GM12878 (cell line): Measurements from ENCODE around the gene ATG14. TPM values are rescaled to one million over a fixed set of nuclear protein-coding genes. Genes with fewer than 3 reads are reported as not detected.
A peak's percentile ranks its signal among the peaks of the same experiment; 100 is the strongest.

Experiments used
- BHLHE40 ChIP-seq, 2 experiments: fragments of 450-650 bp in 1 of 2; IDR thresholded peaks; 2 replicates each; pipeline ENCODE4 v1.6.1; 2011 to 2017; ENCODE audit warnings: low read depth in 2 of 2, borderline replicate concordance in 1 of 2, improper control_type of control experiment in 1 of 2, low read length in 1 of 2, mild to moderate bottlenecking in 1 of 2
- CHD1 ChIP-seq: IDR thresholded peaks from 2 replicates; pipeline ENCODE4 v1.6.1; 2012; ENCODE audit warnings: low read depth, low read length, improper control_type of control experiment
- CREB1 ChIP-seq: IDR thresholded peaks from 2 replicates; pipeline ENCODE4 v1.6.1; 2012; ENCODE audit warnings: low read depth, mild to moderate bottlenecking, inconsistent platforms
- EED ChIP-seq: sonication (generic); IDR thresholded peaks from 2 replicates; pipeline ENCODE4 v1.6.1; 2016; ENCODE audit warnings: antibody characterized with exemption, low read depth
- IRF4 ChIP-seq: IDR thresholded peaks from 2 replicates; pipeline ENCODE4 v1.6.1; 2011; ENCODE audit warnings: low read depth, low read length
- MTA3 ChIP-seq: IDR thresholded peaks from 2 replicates; pipeline ENCODE4 v1.6.1; 2012; ENCODE audit warnings: low read length, inconsistent platforms, borderline replicate concordance
- NFIC ChIP-seq: IDR thresholded peaks from 2 replicates; pipeline ENCODE4 v1.6.1; 2012; ENCODE audit warnings: low read depth, mild to moderate bottlenecking, inconsistent platforms, low read length, moderate library complexity
- NR2C1 ChIP-seq: fragments of 450-650 bp; IDR thresholded peaks from 2 replicates; pipeline ENCODE4 v1.6.1; 2017; ENCODE audit warnings: antibody characterized with exemption, mild to moderate bottlenecking, moderate library complexity
- PML ChIP-seq: IDR thresholded peaks from 2 replicates; pipeline ENCODE4 v1.6.1; 2012; ENCODE audit warnings: low read length, inconsistent platforms
- POU2F2 ChIP-seq: IDR thresholded peaks from 3 replicates; pipeline ENCODE4 v1.6.1; 2011; ENCODE audit warnings: low read depth, mild to moderate bottlenecking, low read length, borderline replicate concordance
- RAD21 ChIP-seq: IDR thresholded peaks from 2 replicates; pipeline ENCODE4 v1.6.1; 2011; ENCODE audit warnings: mild to moderate bottlenecking, low read depth, low read length, moderate library complexity; ENCODE audit not compliant: insufficient read depth
- RB1 ChIP-seq: fragments of 450-650 bp; formaldehyde crosslinking; IDR thresholded peaks from 2 replicates; pipeline ENCODE4 v1.6.1; 2017; ENCODE audit warnings: mild to moderate bottlenecking, borderline replicate concordance
- RELA ChIP-seq: fragments of 450-650 bp; IDR thresholded peaks from 2 replicates; pipeline ENCODE4 v1.8.0; 2014; ENCODE audit warnings: borderline replicate concordance; ENCODE audit not compliant: partially characterized antibody
- RUNX3 ChIP-seq: IDR thresholded peaks from 2 replicates; pipeline ENCODE4 v1.6.1; 2012; ENCODE audit warnings: low read length, inconsistent platforms
- SIN3A ChIP-seq: IDR thresholded peaks from 2 replicates; pipeline ENCODE4 v1.6.1; 2012; ENCODE audit warnings: low read depth, low read length, improper control_type of control experiment
- SREBF2 ChIP-seq: IDR thresholded peaks from 2 replicates; pipeline ENCODE4 v1.6.1; 2012; ENCODE audit warnings: mild to moderate bottlenecking, low read length
- SRF ChIP-seq, 2 experiments: IDR thresholded peaks; 2 replicates each; pipeline ENCODE4 v1.6.1; 2011; ENCODE audit warnings: low read depth in 2 of 2, low read length in 2 of 2, mild to moderate bottlenecking in 1 of 2, moderate library complexity in 1 of 2
- TBL1XR1 ChIP-seq: IDR thresholded peaks from 2 replicates; pipeline ENCODE4 v1.6.1; 2012; ENCODE audit warnings: low read depth, low read length, improper control_type of control experiment
- TCF12 ChIP-seq: IDR thresholded peaks from 2 replicates; pipeline ENCODE4 v1.6.1; 2011; ENCODE audit warnings: low read depth, mild to moderate bottlenecking, low read length
- YBX1 ChIP-seq: fragments of 450-650 bp; IDR thresholded peaks from 2 replicates; pipeline ENCODE4 v1.6.1; 2016; ENCODE audit warnings: antibody characterized with exemption
- ZBED1 ChIP-seq: IDR thresholded peaks from 2 replicates; pipeline ENCODE4 v1.6.1; 2016; ENCODE audit warnings: borderline replicate concordance
- polyA plus RNA-seq, 11 experiments: library from polyadenylated mRNA; depleted of rRNA in 4 of 11; unstranded in 6 of 11; stranded (reverse) in 5 of 11; fragments of >200 nt; fragmentation: Nextera tagmentation in 4 of 11; fragmentation: Illumina TruSeq in 1 of 11; extraction: Ambion mirVana in 4 of 11; extraction: Trizol in 1 of 11; gene quantifications; 1 replicate in 1 of 11; 2 replicates in 10 of 11; pipeline versions ENCODE4 v1.2.1 to v1.2.3, GENCODE V29; 2011 to 2016; ENCODE audit warnings: inconsistent platforms in 2 of 11, missing spikeins in 2 of 11, low read depth in 1 of 11
- total RNA-seq, 4 experiments: library from RNA; depleted of rRNA in 3 of 4; stranded (reverse); fragments of >200 nt in 3 of 4; fragmentation: Illumina TruSeq in 1 of 4; extraction: Trizol in 1 of 4; gene quantifications; 2 replicates each; pipeline versions ENCODE4 v1.2.1 to v1.2.3, GENCODE V29; 2013 to 2021
- TF ChIP-seq, protein P1 (sequence below): IDR thresholded peaks from 2 replicates; pipeline ENCODE4 v1.6.1; 2011; ENCODE audit warnings: low read depth, low read length, improper control_type of control experiment, borderline replicate concordance
- TF ChIP-seq, protein P2 (sequence below): IDR thresholded peaks from 2 replicates; pipeline ENCODE4 v1.6.1; 2012; ENCODE audit warnings: low read depth, low read length, improper control_type of control experiment
- TF ChIP-seq, protein P3 (sequence below): fragments of 150-350 bp; IDR thresholded peaks from 2 replicates; pipeline ENCODE4 v1.6.1; 2014; ENCODE audit warnings: mild to moderate bottlenecking, low read depth, low read length

The ATG14 gene
- total and polyA plus RNA-seq, 10 of the 15 experiments (the other 5 are each of a cell fraction or from before 2014, with no cell fraction given) = 1.1 to 6.4 (median 5.0) TPM

DNA sequence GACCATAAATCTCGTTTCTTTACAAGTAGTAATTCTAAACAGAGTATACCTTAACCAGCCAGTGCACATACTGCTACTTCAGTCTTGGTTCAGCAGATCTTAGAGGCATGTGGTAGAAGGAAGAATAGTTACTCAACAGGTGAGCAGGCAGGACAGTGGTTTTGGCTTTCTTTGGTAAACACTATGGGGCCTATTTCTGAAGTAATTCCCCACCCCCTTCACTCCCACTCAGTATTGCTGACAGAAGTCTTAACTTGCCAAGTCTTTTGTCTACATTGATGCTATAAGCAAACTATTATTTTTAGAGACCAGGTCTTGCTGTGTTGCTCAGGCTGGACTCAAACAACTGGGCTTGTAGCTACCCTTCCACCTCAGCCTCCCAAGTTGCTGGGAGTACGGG, 71.9 kb downstream of the ATG14 start (continued):
- TF ChIP-seq, protein P1, sequence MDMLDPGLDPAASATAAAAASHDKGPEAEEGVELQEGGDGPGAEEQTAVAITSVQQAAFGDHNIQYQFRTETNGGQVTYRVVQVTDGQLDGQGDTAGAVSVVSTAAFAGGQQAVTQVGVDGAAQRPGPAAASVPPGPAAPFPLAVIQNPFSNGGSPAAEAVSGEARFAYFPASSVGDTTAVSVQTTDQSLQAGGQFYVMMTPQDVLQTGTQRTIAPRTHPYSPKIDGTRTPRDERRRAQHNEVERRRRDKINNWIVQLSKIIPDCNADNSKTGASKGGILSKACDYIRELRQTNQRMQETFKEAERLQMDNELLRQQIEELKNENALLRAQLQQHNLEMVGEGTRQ = no peak
- TF ChIP-seq RAD21 (no peak), ZBED1 (no peak), PML (peak; percentile 22; the same call in 1 of the 2 replicates), TCF12 (0 out of 2 replicates have a peak, but pooled peaks have one; percentile 20), BHLHE40 (IDR thresholded peaks at IDR 0.05; ENCODE audit: borderline replicate concordance in 1 of 2, low read depth in 2 of 2, low read length in 1 of 2) (0 out of 4 replicates have a peak, but pooled peaks of 1 of the 2 experiments have one; percentile 8), TBL1XR1 (peak; percentile 47; the same call in 1 of the 2 replicates), MTA3 (no peak), RB1 (no peak), IRF4 (no peak), EED (0 out of 2 replicates have a peak, but pooled peaks have one; percentile 31), NR2C1 (no peak), SIN3A (no peak), YBX1 (no peak), CREB1 (0 out of 2 replicates have a peak, but pooled peaks have one; percentile 21), NFIC (peak; percentile 49; the same call in 1 of the 2 replicates), RELA (no peak), SRF (IDR thresholded peaks at IDR 0.05; ENCODE audit: low read depth in 2 of 2, low read length in 2 of 2) (0 out of 4 replicates have a peak, but pooled peaks of 1 of the 2 experiments have one; percentile 26), RUNX3 (peak; percentile 90), SREBF2 (no peak), POU2F2 (no peak), CHD1 (no peak)
- TF ChIP-seq, protein P2, sequence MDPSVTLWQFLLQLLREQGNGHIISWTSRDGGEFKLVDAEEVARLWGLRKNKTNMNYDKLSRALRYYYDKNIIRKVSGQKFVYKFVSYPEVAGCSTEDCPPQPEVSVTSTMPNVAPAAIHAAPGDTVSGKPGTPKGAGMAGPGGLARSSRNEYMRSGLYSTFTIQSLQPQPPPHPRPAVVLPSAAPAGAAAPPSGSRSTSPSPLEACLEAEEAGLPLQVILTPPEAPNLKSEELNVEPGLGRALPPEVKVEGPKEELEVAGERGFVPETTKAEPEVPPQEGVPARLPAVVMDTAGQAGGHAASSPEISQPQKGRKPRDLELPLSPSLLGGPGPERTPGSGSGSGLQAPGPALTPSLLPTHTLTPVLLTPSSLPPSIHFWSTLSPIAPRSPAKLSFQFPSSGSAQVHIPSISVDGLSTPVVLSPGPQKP = no peak
- TF ChIP-seq, protein P3, sequence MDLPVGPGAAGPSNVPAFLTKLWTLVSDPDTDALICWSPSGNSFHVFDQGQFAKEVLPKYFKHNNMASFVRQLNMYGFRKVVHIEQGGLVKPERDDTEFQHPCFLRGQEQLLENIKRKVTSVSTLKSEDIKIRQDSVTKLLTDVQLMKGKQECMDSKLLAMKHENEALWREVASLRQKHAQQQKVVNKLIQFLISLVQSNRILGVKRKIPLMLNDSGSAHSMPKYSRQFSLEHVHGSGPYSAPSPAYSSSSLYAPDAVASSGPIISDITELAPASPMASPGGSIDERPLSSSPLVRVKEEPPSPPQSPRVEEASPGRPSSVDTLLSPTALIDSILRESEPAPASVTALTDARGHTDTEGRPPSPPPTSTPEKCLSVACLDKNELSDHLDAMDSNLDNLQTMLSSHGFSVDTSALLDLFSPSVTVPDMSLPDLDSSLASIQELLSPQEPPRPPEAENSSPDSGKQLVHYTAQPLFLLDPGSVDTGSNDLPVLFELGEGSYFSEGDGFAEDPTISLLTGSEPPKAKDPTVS = no peak
